HL-60 (cell line): ENCODE results near the gene CES4A.

ENCODE experiments used
- DNase-seq, 2 experiments: peaks; one replicate each; pipeline ENCODE4 v3.0.0-alpha.2; 2010 to 2020; ENCODE audit warnings: low read depth in 1 of 2, low spot score in 1 of 2
- H3K27ac ChIP-seq: fragments of 250-450 bp; sonication (Bioruptor Pico); replicated peaks from 2 replicates; pipeline ENCODE4 v1.5.1; 2020; ENCODE audit warnings: mild to moderate bottlenecking, moderate library complexity
- H3K27me3 ChIP-seq: fragments of 250-450 bp; sonication (Bioruptor Pico); 2 replicates; pipeline ENCODE4 v1.5.1; 2021; ENCODE audit warnings: mild to moderate bottlenecking, moderate library complexity; ENCODE audit not compliant: insufficient read depth, poor library complexity, severe bottlenecking
- H3K4me3 ChIP-seq: replicated peaks from 2 replicates; pipeline ENCODE4 v1.5.1; 2011; ENCODE audit warnings: mild to moderate bottlenecking, control low read depth, low read length; ENCODE audit not compliant: insufficient read depth
- CTCF ChIP-seq: IDR thresholded peaks from one replicate; pipeline ENCODE4 v1.5.1; 2011; ENCODE audit warnings: low read length, control low read depth, inconsistent platforms; ENCODE audit not compliant: insufficient read depth
- GABPA ChIP-seq: IDR thresholded peaks from 2 replicates; pipeline ENCODE4 v1.6.1; 2012; ENCODE audit warnings: low read depth
- POLR2AphosphoS5 ChIP-seq: IDR thresholded peaks from 2 replicates; pipeline ENCODE4 v1.6.1; 2012; ENCODE audit warnings: low read depth
- REST ChIP-seq: IDR thresholded peaks from 2 replicates; pipeline ENCODE4 v1.6.1; 2012; ENCODE audit warnings: low read depth; ENCODE audit not compliant: insufficient replicate concordance
- SPI1 ChIP-seq: IDR thresholded peaks from 2 replicates; pipeline ENCODE4 v1.6.1; 2012; ENCODE audit warnings: low read depth, mild to moderate bottlenecking, borderline replicate concordance

CES4A gene

GRCh38 chr16:67027046-67027445, 38.7 kb downstream of the CES4A start:
- Histone ChIP-seq H3K4me3 (no peak overlapping the region), H3K27ac (no peak overlapping the region), H3K27me3 (no peaks in the 10 kb centered on the region)
- no peak for TF ChIP-seq REST
- TF ChIP-seq POLR2AphosphoS5 = no peak
- no peak for TF ChIP-seq GABPA
- no peak for TF ChIP-seq SPI1
- TF ChIP-seq CTCF = no peak
- no peak for DNase-seq

GRCh38 chr16:67028167-67028695, 39.8 kb downstream of the CES4A start:
- H3K27ac ChIP-seq = peak overlapping the region; percentile 95
- H3K27me3 ChIP-seq = no peaks in the 10 kb centered on the region
- H3K4me3 ChIP-seq = peak overlapping the region; percentile 37
- DNase-seq = no peak
- no peak for TF ChIP-seq CTCF
- no peak for TF ChIP-seq GABPA
- TF ChIP-seq SPI1 = no peak
- TF ChIP-seq REST = no peak
- no peak for TF ChIP-seq POLR2AphosphoS5

GRCh38 chr16:67028696-67029253, 40.4 kb downstream of the CES4A start, which contains the start of gene CBFB:
Gene CBFB, plus strand, starts transcription at chr16:67029149. Its CDS starts 259 bp downstream, at chr16:67029408.
- H3K4me3 ChIP-seq = peak within 1 kb of the TSS; percentile 71
- peak; percentile 86 to 94 for DNase-seq
- TF ChIP-seq POLR2AphosphoS5 = peak; percentile 95
- no peak for TF ChIP-seq CTCF
- TF ChIP-seq REST = peak; percentile 70
- TF ChIP-seq SPI1 = 0 out of 2 replicates have a peak, but pooled peaks have one; percentile 5
- TF ChIP-seq GABPA = no peak; the same call in 1 of the 2 replicates
- no peaks in the 10 kb centered on the region for H3K27me3 ChIP-seq
- peak within 1 kb of the TSS; percentile 95 for H3K27ac ChIP-seq
